ENCODE data around the gene CCNE1.

- no peak for TF ChIP-seq E2F5 (CRISPR knock-in tag; IDR thresholded peaks at IDR 0.05)
- TF ChIP-seq CTCF (IDR thresholded peaks at IDR 0.05 in 2 of 3, conservative IDR thresholded peaks at IDR 0.05 in 1 of 3; ENCODE audit: insufficient read depth in 2 of 3, low read depth in 1 of 3, low read length in 3 of 3): no peak
- no peak for TF ChIP-seq ESRRA (IDR thresholded peaks at IDR 0.05; ENCODE audit: borderline replicate concordance, low read depth)
These were observed 4.6 kb upstream of the CCNE1 start for GRCh38 chr19:29807178-29807577.
